ENCODE data around the gene HPS1.
"Not testable (repeated sequence)": the region's sequence is repeated elsewhere in the genome, so short reads cannot be mapped to it uniquely, and the experiment has no call there.

HPS1 gene

GRCh38 chr10:98391065-98391464 is 55.7 kb downstream of the HPS1 start:
- no peak overlapping the region for H3K4me3 ChIP-seq (ENCODE audit: low read length)
- no peak for TF ChIP-seq CTCF (conservative IDR thresholded peaks at IDR 0.05; ENCODE audit: low read length)
- no peak for DNase-seq (ENCODE audit: low read depth)

- no peak for TF ChIP-seq CTCF (conservative IDR thresholded peaks at IDR 0.05; ENCODE audit: low read length)
- H3K4me3 ChIP-seq (ENCODE audit: low read length) = no peak overlapping the region
- DNase-seq (ENCODE audit: low read depth) = no peak
Observed at GRCh38 chr10:98390406-98390805, 56.3 kb downstream of the HPS1 start.

- no peak overlapping the region for H3K4me3 ChIP-seq (ENCODE audit: low read length)
- DNase-seq (ENCODE audit: low read depth) = no peak
- no peak for TF ChIP-seq CTCF (conservative IDR thresholded peaks at IDR 0.05; ENCODE audit: low read length)
Observed at GRCh38 chr10:98389398-98389797, 57.3 kb downstream of the HPS1 start.

- DNase-seq (ENCODE audit: low read depth) = no peak
- TF ChIP-seq CTCF (conservative IDR thresholded peaks at IDR 0.05; ENCODE audit: low read length) = no peak
Observed at GRCh38 chr10:98388101-98388655, 58.6 kb downstream of the HPS1 start.

GRCh38 chr10:98384531-98385133 is 62.1 kb downstream of the HPS1 start:
- DNase-seq (ENCODE audit: low read depth) = no peak
- TF ChIP-seq CTCF (conservative IDR thresholded peaks at IDR 0.05; ENCODE audit: low read length) = no peak
- H3K4me3 ChIP-seq (ENCODE audit: low read length) = no peak overlapping the region

More at GRCh38 chr10:98388101-98388655, 58.6 kb downstream of the HPS1 start:
- no peak overlapping the region for H3K4me3 ChIP-seq (ENCODE audit: low read length)

- no peak overlapping the region for H3K4me3 ChIP-seq (ENCODE audit: low read length)
- no peak for DNase-seq (ENCODE audit: low read depth)
- TF ChIP-seq CTCF (conservative IDR thresholded peaks at IDR 0.05; ENCODE audit: low read length) = no peak
Observed at GRCh38 chr10:98383869-98384268, 62.9 kb downstream of the HPS1 start.

GRCh38 chr10:98383134-98383667 is 63.5 kb downstream of the HPS1 start:
- DNase-seq (ENCODE audit: low read depth) = peak; percentile 82

More at GRCh38 chr10:98383134-98383667, 63.5 kb downstream of the HPS1 start:
- H3K4me3 ChIP-seq (ENCODE audit: low read length) = not testable (repeated sequence)

Measured in AG10803 (cell line).